Measurements from ENCODE around the gene EHMT1. TPM values are rescaled to one million over a fixed set of nuclear protein-coding genes. Genes with fewer than 3 reads are reported as not detected.
"Not testable (repeated sequence)": the region's sequence is repeated elsewhere in the genome, so short reads cannot be mapped to it uniquely, and the experiment has no call there.

The EHMT1 gene
- total RNA-seq, 2 donors from 2014 or later = 24.1 to 34.6 TPM

GRCh38 chr9:137802021-137802420, 183.2 kb downstream of the EHMT1 start:
- TF ChIP-seq, protein P1, sequence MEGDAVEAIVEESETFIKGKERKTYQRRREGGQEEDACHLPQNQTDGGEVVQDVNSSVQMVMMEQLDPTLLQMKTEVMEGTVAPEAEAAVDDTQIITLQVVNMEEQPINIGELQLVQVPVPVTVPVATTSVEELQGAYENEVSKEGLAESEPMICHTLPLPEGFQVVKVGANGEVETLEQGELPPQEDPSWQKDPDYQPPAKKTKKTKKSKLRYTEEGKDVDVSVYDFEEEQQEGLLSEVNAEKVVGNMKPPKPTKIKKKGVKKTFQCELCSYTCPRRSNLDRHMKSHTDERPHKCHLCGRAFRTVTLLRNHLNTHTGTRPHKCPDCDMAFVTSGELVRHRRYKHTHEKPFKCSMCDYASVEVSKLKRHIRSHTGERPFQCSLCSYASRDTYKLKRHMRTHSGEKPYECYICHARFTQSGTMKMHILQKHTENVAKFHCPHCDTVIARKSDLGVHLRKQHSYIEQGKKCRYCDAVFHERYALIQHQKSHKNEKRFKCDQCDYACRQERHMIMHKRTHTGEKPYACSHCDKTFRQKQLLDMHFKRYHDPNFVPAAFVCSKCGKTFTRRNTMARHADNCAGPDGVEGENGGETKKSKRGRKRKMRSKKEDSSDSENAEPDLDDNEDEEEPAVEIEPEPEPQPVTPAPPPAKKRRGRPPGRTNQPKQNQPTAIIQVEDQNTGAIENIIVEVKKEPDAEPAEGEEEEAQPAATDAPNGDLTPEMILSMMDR (IDR thresholded peaks at IDR 0.05) = no peak
- no peak for DNase-seq (ENCODE audit: low spot score)
- Histone ChIP-seq H3K4me1 (no peaks in the 10 kb centered on the region), H3K27me3 (no peaks in the 10 kb centered on the region), H3K4me3 (no peak overlapping the region), H3K27ac (no peak overlapping the region), H3K9me3 (no peaks in the 10 kb centered on the region), H3K36me3 (peaks cover 62% of the 10 kb centered on the region)

DNA sequence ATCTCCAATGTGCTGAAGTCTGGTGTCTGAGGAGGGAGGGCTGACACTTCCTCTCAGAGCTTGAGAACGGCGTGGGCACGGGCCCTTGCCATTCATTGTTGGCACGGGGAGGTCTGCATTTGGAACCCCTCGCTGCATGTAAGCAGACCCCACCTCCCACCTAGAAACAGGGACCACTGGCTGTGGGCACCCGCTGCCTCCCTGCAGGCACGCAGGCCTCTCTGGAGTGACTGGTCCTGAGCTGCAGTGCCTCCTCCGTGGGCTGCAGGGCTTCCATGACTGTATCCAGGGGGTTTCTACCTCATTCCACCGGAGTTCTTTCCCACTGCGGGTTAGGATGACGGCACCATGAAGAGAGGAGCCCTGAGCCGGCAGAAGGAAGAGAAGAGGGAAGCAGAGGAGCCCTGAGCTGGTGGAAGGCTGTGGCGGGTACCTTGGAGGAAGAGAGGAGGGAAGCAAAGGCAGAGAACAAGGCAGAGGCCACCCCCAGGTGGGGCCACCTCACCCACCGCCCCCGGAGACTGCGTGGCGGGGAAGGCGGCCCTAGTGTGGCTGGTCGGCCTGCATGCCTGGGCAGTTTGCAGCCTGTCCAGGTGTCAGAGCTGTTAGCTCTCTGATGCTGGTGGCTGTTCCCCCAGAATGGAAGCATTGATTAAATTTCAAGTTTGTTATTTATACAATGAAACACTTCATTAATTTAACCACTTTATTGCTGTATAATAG, 183.9 kb downstream of the EHMT1 start:
- DNase-seq (ENCODE audit: low spot score) = no peak
- no peaks in the 10 kb centered on the region for H3K9me3 ChIP-seq

GRCh38 chr9:137804908-137805630, 186.3 kb downstream of the EHMT1 start:
- H3K9me3 ChIP-seq = no peaks in the 10 kb centered on the region
- peaks cover 44% of the 10 kb centered on the region for H3K36me3 ChIP-seq
- H3K4me3 ChIP-seq = no peak overlapping the region
- H3K27me3 ChIP-seq = no peaks in the 10 kb centered on the region
- DNase-seq (ENCODE audit: low spot score) = no peak
- no peaks in the 10 kb centered on the region for H3K4me1 ChIP-seq
- H3K27ac ChIP-seq = no peak overlapping the region
- TF ChIP-seq, protein P1 (IDR thresholded peaks at IDR 0.05) = no peak

More for the DNA sequence above, 183.9 kb downstream of the EHMT1 start:
- TF ChIP-seq, protein P1 (IDR thresholded peaks at IDR 0.05) = no peak
- H3K4me1 ChIP-seq = no peaks in the 10 kb centered on the region
- peaks cover 57% of the 10 kb centered on the region for H3K36me3 ChIP-seq
- no peak overlapping the region for H3K4me3 ChIP-seq
- H3K27me3 ChIP-seq = no peaks in the 10 kb centered on the region
- H3K27ac ChIP-seq = no peak overlapping the region

DNA sequence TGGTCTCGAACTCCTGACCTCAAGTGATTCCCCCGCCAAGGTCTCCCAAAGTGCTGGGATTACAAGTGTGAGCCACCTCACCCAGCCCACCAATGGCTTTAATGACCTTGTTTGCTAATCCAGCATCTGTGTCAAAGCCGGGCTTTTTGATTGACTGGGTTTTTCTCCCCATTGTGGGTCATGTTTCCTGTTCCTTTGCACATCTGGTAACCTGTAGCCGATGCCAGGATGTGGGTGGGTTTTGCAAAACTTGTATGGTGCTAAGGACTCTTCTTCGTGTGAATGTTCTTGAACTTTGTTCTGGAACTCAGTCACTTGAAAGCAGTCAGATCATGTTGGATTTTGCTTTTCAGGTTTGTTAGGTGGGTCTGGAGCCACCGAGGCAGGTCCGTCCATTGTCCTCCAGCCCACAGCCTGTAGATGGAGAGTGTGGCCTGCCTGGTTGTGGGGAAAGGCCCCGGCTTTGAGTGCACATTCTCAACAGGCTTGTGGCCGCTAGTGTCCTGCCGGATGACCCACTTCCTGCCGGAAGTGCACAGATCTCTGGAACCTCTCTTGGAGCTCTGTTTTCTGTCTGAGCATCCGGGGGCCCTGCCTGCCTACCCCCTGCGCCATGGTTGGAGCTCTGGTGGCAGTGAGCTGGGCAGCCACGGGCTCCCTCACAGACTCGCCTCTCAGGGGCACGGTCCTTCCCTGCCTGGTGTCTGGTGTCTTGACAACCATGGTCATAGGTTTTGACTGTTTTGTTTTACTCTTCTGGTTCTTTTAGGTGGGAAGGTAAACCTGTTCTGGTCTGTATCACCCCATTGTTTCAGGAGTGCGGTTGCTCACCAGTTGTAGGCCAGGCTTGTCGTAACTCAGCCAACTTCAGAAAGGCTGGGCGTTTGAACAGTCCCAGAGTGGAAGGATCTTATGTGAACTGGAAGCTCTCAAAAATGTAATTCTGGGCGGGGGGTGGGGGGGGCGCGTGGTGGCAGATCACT, 189.2 kb downstream of the EHMT1 start:
- Histone ChIP-seq H3K27ac (no peak overlapping the region), H3K36me3 (peaks cover 39% of the 10 kb centered on the region), H3K4me3 (no peak overlapping the region), H3K27me3 (no peaks in the 10 kb centered on the region), H3K9me3 (no peaks in the 10 kb centered on the region), H3K4me1 (no peaks in the 10 kb centered on the region)
- TF ChIP-seq, protein P1 (IDR thresholded peaks at IDR 0.05) = no peak
- no peak for DNase-seq (ENCODE audit: low spot score)

DNA sequence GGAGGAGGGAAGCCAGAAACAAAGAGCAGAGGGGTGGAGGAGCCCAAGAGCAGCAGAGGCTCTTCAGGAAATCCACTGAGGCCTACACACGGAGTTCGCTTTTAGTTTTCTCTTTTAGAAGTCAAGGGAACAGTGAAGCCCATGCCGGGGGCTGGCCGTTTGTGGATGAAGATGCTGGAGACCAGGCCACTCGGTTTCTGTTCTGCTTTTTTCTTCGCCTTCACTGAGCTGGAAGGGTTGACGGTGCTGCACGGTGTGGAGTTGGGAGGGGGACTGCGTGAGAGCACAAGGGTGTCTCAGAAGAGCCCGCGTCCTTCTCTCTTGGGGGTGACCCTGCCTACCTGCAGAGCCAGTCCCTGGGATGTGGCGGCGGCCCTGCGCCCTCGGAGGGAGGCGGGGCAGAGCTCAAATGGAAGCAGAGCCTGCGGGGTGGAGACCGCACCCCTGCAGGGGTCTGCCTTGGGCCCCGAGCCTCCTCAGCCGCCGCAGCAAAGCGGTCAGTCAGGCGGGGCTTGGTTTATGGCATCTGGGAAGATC, 190.3 kb downstream of the EHMT1 start:
- no peak overlapping the region for H3K27ac ChIP-seq
- TF ChIP-seq, protein P1 (IDR thresholded peaks at IDR 0.05) = no peak
- H3K4me1 ChIP-seq = no peaks in the 10 kb centered on the region
- H3K27me3 ChIP-seq = no peaks in the 10 kb centered on the region
- peaks cover 45% of the 10 kb centered on the region for H3K36me3 ChIP-seq
- no peak for DNase-seq (ENCODE audit: low spot score)
- H3K4me3 ChIP-seq = no peak overlapping the region
- H3K9me3 ChIP-seq = no peaks in the 10 kb centered on the region

DNA sequence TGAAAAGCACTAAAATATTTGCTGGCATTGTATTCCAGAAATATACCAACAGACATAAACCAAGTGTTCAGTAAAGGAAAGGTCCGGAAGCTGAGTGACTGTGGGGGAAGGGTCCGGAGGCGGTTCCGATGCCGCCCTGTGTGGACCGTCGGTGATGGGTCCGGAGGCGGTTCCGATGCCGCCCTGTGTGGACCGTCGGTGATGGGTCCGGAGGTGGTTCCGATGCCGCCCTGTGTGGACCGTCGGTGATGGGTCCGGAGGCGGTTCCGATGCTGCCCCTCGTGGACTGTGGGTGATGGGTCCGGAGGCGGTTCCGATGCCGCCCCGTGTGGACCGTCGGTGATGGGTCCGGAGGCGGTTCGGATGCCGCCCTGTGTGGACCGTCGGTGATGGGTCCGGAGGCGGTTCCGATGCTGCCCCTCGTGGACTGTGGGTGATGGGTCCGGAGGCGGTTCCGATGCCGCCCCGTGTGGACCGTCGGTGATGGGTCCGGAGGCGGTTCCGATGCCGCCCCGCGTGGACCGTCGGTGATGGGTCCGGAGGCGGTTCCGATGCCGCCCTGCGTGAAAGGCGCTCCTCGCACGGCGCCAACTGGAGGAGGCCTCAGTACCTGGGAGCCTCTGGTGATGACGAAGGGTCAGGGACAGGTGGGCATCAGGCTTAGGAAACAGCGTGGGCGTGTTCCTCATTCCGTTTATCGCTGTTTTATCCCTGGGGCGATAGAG, 191.1 kb downstream of the EHMT1 start:
- H3K4me3 ChIP-seq; H3K27me3 ChIP-seq; H3K4me1 ChIP-seq; H3K27ac ChIP-seq; H3K9me3 ChIP-seq; DNase-seq (ENCODE audit: low spot score): not testable (repeated sequence)
- H3K36me3 ChIP-seq = peaks cover 52% of the 10 kb centered on the region

Data from right atrium auricular region (tissue), 2 donors.